OCI-LY1 (cell line): ENCODE data around the gene SYT6.

Experiments
- H2AFZ ChIP-seq: fragments of 200-600 bp; sonication (generic), shearing (Covaris generic); 2 replicates; pipeline ENCODE4 v1.6.0; 2014; ENCODE audit warnings: antibody characterized with exemption, mild to moderate bottlenecking, low read length
- H3F3A ChIP-seq: fragments of 200-600 bp; sonication (generic), shearing (Covaris generic); 2 replicates; pipeline ENCODE4 v1.6.0; 2014; ENCODE audit warnings: mild to moderate bottlenecking, antibody characterized with exemption, low read length, moderate library complexity; ENCODE audit not compliant: insufficient read depth
- H3K27ac ChIP-seq: fragments of 200-600 bp; sonication (generic); 2 replicates; pipeline ENCODE4 v1.5.1; 2014; ENCODE audit warnings: low read length, mixed run types, mild to moderate bottlenecking, low read depth; ENCODE audit not compliant: poor library complexity, severe bottlenecking
- H3K27me3 ChIP-seq: fragments of 200-600 bp; sonication (generic); 2 replicates; pipeline ENCODE4 v1.6.0; 2014; ENCODE audit warnings: antibody characterized with exemption, mild to moderate bottlenecking, low read length, moderate library complexity; ENCODE audit not compliant: insufficient read depth
- H3K36me3 ChIP-seq: fragments of 200-600 bp; sonication (generic); 2 replicates; pipeline ENCODE4 v1.6.1; 2014; ENCODE audit warnings: mild to moderate bottlenecking, antibody characterized with exemption, low read length, moderate library complexity, mixed read lengths; ENCODE audit not compliant: insufficient read depth
- H3K4me1 ChIP-seq: fragments of 200-600 bp; sonication (generic); 2 replicates; pipeline ENCODE4 v1.5.1; 2014; ENCODE audit warnings: mild to moderate bottlenecking, low read length, moderate library complexity; ENCODE audit not compliant: insufficient read depth, severe bottlenecking
- H3K4me2 ChIP-seq: fragments of 200-600 bp; sonication (generic), shearing (Covaris generic); 2 replicates; pipeline ENCODE4 v1.6.1; 2014; ENCODE audit warnings: low read length
- H3K4me3 ChIP-seq: fragments of 200-600 bp; sonication (generic); 2 replicates; pipeline ENCODE4 v1.5.1; 2014; ENCODE audit warnings: low read length, low read depth, mild to moderate bottlenecking, mixed read lengths; ENCODE audit not compliant: poor library complexity, severe bottlenecking
- H3K79me2 ChIP-seq: fragments of 200-600 bp; shearing (Covaris generic); 2 replicates; pipeline ENCODE4 v1.6.1; 2016; ENCODE audit warnings: mixed run types, low read length, mixed read lengths; ENCODE audit not compliant: insufficient read depth
- H3K9ac ChIP-seq: fragments of 200-600 bp; sonication (generic), shearing (Covaris generic); 2 replicates; pipeline ENCODE4 v1.6.1; 2014; ENCODE audit warnings: mild to moderate bottlenecking, low read length, mixed read lengths
- H3K9me2 ChIP-seq: fragments of 200-600 bp; sonication (generic), shearing (Covaris generic); 2 replicates; pipeline ENCODE4 v1.6.1; 2014; ENCODE audit warnings: low read depth, mild to moderate bottlenecking, low read length, mixed read lengths
- H3K9me3 ChIP-seq: fragments of 200-600 bp; shearing (Covaris generic); 2 replicates; pipeline ENCODE4 v1.6.1; 2014; ENCODE audit warnings: low read length, mixed read lengths
- H4K20me1 ChIP-seq: fragments of 200-600 bp; sonication (generic), shearing (Covaris generic); 2 replicates; pipeline ENCODE4 v1.6.0; 2016; ENCODE audit warnings: mild to moderate bottlenecking, low read length; ENCODE audit not compliant: insufficient read depth
- EZH2 ChIP-seq: fragments of 200-600 bp; sonication (generic), shearing (Covaris generic); IDR thresholded peaks from 2 replicates; pipeline ENCODE4 v1.8.0; 2017; ENCODE audit warnings: borderline replicate concordance, mixed run types, mild to moderate bottlenecking, antibody characterized with exemption, low read length, moderate library complexity, mixed read lengths
- TF ChIP-seq, protein P1 (sequence below): fragments of 200-600 bp; sonication (generic), shearing (Covaris generic); IDR thresholded peaks from 2 replicates; pipeline ENCODE4 v1.5.1; 2017; ENCODE audit warnings: mild to moderate bottlenecking, antibody characterized with exemption, low read length, moderate library complexity, mixed read lengths

Gene SYT6

DNA sequence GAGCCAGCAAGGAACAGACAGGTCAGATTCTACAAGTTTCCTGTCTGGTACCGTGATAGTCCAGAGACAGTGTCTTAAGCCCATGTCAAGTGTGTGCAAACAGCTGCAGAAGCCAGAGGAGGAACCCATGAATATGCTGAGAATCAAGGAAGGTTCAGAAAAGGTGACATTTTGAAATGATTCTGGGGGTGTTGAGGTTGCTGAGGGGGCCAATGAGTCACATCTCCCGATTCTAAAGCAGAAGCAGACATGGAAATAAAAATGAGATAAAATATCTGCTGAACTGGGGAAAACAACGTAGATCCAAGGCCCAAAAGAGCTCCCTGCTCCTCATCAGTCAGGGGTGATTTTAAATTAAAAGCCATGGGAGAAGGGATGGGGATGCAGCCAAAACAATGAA is 15.8 kb upstream of the SYT6 start:
- H2AFZ ChIP-seq = no peak overlapping the region
- H3K9me2 ChIP-seq = no peaks in the 10 kb centered on the region
- no peaks in the 10 kb centered on the region for H3K36me3 ChIP-seq
- TF ChIP-seq, protein P1, sequence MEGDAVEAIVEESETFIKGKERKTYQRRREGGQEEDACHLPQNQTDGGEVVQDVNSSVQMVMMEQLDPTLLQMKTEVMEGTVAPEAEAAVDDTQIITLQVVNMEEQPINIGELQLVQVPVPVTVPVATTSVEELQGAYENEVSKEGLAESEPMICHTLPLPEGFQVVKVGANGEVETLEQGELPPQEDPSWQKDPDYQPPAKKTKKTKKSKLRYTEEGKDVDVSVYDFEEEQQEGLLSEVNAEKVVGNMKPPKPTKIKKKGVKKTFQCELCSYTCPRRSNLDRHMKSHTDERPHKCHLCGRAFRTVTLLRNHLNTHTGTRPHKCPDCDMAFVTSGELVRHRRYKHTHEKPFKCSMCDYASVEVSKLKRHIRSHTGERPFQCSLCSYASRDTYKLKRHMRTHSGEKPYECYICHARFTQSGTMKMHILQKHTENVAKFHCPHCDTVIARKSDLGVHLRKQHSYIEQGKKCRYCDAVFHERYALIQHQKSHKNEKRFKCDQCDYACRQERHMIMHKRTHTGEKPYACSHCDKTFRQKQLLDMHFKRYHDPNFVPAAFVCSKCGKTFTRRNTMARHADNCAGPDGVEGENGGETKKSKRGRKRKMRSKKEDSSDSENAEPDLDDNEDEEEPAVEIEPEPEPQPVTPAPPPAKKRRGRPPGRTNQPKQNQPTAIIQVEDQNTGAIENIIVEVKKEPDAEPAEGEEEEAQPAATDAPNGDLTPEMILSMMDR = no peak
- TF ChIP-seq EZH2 = no peak
- H3K9ac ChIP-seq = no peak overlapping the region
- H3K4me3 ChIP-seq = no peak overlapping the region
- no peak overlapping the region for H3K27ac ChIP-seq
- H3K27me3 ChIP-seq = no peaks in the 10 kb centered on the region; the same call in 1 of the 2 replicates
- H4K20me1 ChIP-seq = no peaks in the 10 kb centered on the region
- no peaks in the 10 kb centered on the region for H3K79me2 ChIP-seq
- H3F3A ChIP-seq = no peaks in the 10 kb centered on the region
- H3K9me3 ChIP-seq = no peaks in the 10 kb centered on the region
- no peaks in the 10 kb centered on the region for H3K4me1 ChIP-seq
- H3K4me2 ChIP-seq = no peak overlapping the region

DNA sequence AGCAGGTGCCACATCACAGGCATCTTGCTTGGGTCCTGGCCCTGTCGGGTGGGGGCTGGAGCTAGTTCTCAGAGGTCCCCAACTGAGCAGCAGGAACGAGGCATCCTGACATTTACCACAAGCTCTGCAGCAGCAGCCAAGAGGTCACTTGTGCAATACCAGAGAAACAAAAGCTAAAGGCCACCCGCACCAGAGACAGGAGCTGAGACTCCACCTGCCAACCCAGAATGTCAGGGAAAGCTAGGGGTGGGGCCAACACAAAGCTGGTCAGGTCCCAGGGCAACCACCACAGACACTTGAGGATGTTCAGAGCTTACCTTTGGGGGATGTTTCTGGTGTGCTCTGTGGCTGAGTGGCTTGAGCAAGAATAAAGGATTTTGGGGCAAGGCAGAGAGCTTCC is 13.6 kb upstream of the SYT6 start:
- Histone ChIP-seq H3K9ac (no peak overlapping the region), H3K27me3 (no peaks in the 10 kb centered on the region; the same call in 1 of the 2 replicates), H3K9me2 (no peaks in the 10 kb centered on the region), H3K4me3 (no peak overlapping the region), H3K4me2 (no peak overlapping the region), H3K36me3 (no peaks in the 10 kb centered on the region), H3K4me1 (no peaks in the 10 kb centered on the region), H4K20me1 (no peaks in the 10 kb centered on the region), H3F3A (no peaks in the 10 kb centered on the region), H3K27ac (no peak overlapping the region), H3K79me2 (no peaks in the 10 kb centered on the region), H3K9me3 (no peaks in the 10 kb centered on the region), H2AFZ (no peak overlapping the region)
- no peak for TF ChIP-seq EZH2
- TF ChIP-seq, protein P1 = no peak

DNA sequence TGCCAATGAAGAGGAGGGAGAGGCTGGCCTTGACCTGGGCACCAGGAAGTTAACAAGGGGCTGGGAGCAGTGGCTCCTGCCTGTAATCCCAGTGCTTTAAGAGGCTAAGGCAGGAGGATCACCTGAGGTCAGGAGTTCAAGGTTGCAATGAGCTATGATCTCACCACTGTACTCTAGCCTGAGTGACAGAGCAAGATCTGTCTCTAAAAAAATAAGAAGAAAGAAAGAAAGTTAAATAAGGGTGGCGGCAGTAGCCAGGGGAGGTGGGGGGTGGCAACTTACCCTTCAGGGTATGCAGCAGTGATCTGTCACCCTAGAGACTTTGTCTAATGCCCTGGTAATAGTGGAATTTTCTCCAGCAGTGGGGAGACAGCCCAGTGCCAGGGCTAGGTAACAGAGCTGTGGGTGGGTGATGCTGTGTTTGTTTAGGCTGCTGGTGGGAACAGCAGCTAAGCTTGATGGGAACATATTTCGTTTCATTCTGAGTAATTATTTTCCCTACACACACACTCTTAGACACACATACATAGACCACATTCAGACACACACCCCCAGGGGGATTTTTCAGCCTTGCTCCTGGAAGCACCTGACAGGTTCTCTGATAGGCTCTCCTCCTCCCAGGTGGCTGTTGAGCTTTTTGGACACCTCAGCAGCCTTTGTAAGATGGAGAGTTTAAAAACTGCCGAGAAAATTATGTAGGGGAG is 11.3 kb upstream of the SYT6 start:
- Histone ChIP-seq H3K9me2 (no peaks in the 10 kb centered on the region), H3K9ac (no peak overlapping the region), H3K4me1 (no peaks in the 10 kb centered on the region), H2AFZ (no peak overlapping the region), H3K36me3 (no peaks in the 10 kb centered on the region), H3K79me2 (no peaks in the 10 kb centered on the region), H3K4me3 (no peak overlapping the region), H4K20me1 (no peaks in the 10 kb centered on the region), H3K27ac (no peak overlapping the region), H3F3A (no peaks in the 10 kb centered on the region), H3K9me3 (no peaks in the 10 kb centered on the region), H3K27me3 (no peaks in the 10 kb centered on the region; the same call in 1 of the 2 replicates), H3K4me2 (no peak overlapping the region)
- TF ChIP-seq EZH2 = no peak
- TF ChIP-seq, protein P1 = no peak
